IMR-90 (cell line): ENCODE data around the gene GOLGA1. TPM values are rescaled to one million over a fixed set of nuclear protein-coding genes. Genes with fewer than 3 reads are reported as not detected.
A peak's percentile ranks its signal among the peaks of the same experiment; 100 is the strongest.

Experiments
- ATAC-seq: fragments of 200-7000 bp; cut with Tn5 transposase; 2 replicates; pipeline ENCODE4 v1.9.1; 2020; ENCODE audit warnings: low read depth, mild to moderate bottlenecking, moderate library complexity
- BruUV-seq: library from RNA; stranded (reverse); fragments of 400-500 nt; replicated peaks from 2 replicates; lab custom pipeline; 2021; lab: Mats Ljungman, UMichigan
- CTCF ChIA-PET: fragments of 300-600 bp; formaldehyde crosslinking; extraction: SDS; loops from one replicate; lab custom pipeline; 2021; ENCODE audit warnings: antibody characterized with exemption; lab: Yijun Ruan, JAX
- POLR2A ChIA-PET: fragments of 300-600 bp; sonication (Branson Sonifier 250); formaldehyde crosslinking; loops from one replicate; lab custom pipeline; 2022; ENCODE audit warnings: antibody characterized with exemption; ENCODE audit not compliant: unreplicated experiment; lab: Charles Lee
- DNase-seq: peaks from one replicate; pipeline ENCODE4 v3.0.0; 2013
- H2AFZ ChIP-seq: replicated peaks from 2 replicates; pipeline ENCODE3; 2013; ENCODE audit warnings: low read length, mild to moderate bottlenecking; ENCODE audit not compliant: poor library complexity
- H2AK5ac ChIP-seq: 2 replicates; pipeline ENCODE4 v1.6.1; 2013; ENCODE audit warnings: low read depth, low read length, inconsistent platforms
- H2AK9ac ChIP-seq: replicated peaks from 2 replicates; pipeline ENCODE3; 2013; ENCODE audit warnings: mild to moderate bottlenecking, low read depth, low read length, moderate library complexity; ENCODE audit not compliant: poor library complexity
- H2BK120ac ChIP-seq: 2 replicates; pipeline ENCODE4 v1.6.1; 2013; ENCODE audit warnings: low read depth, low read length, inconsistent platforms
- H2BK15ac ChIP-seq: 3 replicates; pipeline ENCODE4 v1.6.1; 2013; ENCODE audit warnings: low read depth, low read length, inconsistent platforms
- H2BK20ac ChIP-seq: 2 replicates; pipeline ENCODE4 v1.6.1; 2013; ENCODE audit warnings: low read depth, mild to moderate bottlenecking, inconsistent platforms, low read length, moderate library complexity
- H2BK5ac ChIP-seq: 2 replicates; pipeline ENCODE4 v1.6.1; 2013; ENCODE audit warnings: mild to moderate bottlenecking, low read depth, low read length, inconsistent platforms; ENCODE audit not compliant: poor library complexity, severe bottlenecking
- H3K14ac ChIP-seq: replicated peaks from 2 replicates; pipeline ENCODE4 v1.6.1; 2013; ENCODE audit warnings: low read depth, low read length, inconsistent platforms
- H3K18ac ChIP-seq: 2 replicates; pipeline ENCODE4 v1.6.1; 2013; ENCODE audit warnings: low read depth, low read length, control low read depth
- H3K23ac ChIP-seq: 2 replicates; pipeline ENCODE4 v1.6.1; 2013; ENCODE audit warnings: low read depth, low read length, inconsistent platforms
- H3K27ac ChIP-seq: 2 replicates; pipeline ENCODE4 v1.5.1; 2013; ENCODE audit warnings: mild to moderate bottlenecking, control low read depth, low read length; ENCODE audit not compliant: insufficient read depth
- H3K27me3 ChIP-seq: 2 replicates; pipeline ENCODE4 v1.6.1; 2013; ENCODE audit warnings: low read length; ENCODE audit not compliant: control insufficient read depth, insufficient read depth
- H3K36me3 ChIP-seq: 2 replicates; pipeline ENCODE4 v1.6.1; 2013; ENCODE audit warnings: low read length, mixed read lengths; ENCODE audit not compliant: control insufficient read depth, insufficient read depth
- H3K4ac ChIP-seq: 2 replicates; pipeline ENCODE4 v1.6.1; 2013; ENCODE audit warnings: low read depth, low read length, inconsistent platforms
- H3K4me1 ChIP-seq: 2 replicates; pipeline ENCODE4 v1.6.1; 2013; ENCODE audit warnings: low read length, mixed read lengths; ENCODE audit not compliant: control insufficient read depth, insufficient read depth
- H3K4me2 ChIP-seq: 2 replicates; pipeline ENCODE4 v1.6.1; 2013; ENCODE audit warnings: low read depth, mild to moderate bottlenecking, control low read depth, low read length, moderate library complexity
- H3K4me3 ChIP-seq: 2 replicates; pipeline ENCODE4 v1.5.1; 2013; ENCODE audit warnings: low read depth, mild to moderate bottlenecking, control low read depth, low read length, moderate library complexity; ENCODE audit not compliant: insufficient read depth
- H3K56ac ChIP-seq: 2 replicates; pipeline ENCODE4 v1.6.1; 2013; ENCODE audit warnings: low read length, inconsistent platforms; ENCODE audit not compliant: insufficient read depth; ENCODE audit errors: extremely low read depth
- H3K79me1 ChIP-seq, 2 experiments: 2 replicates each; pipeline ENCODE4 v1.6.1; 2013; ENCODE audit warnings: low read length in 2 of 2, inconsistent platforms in 1 of 2, low read depth in 1 of 2
- H3K9ac ChIP-seq: 2 replicates; pipeline ENCODE4 v1.6.1; 2013; ENCODE audit warnings: low read depth, low read length, control low read depth
- H3K9me1 ChIP-seq: 2 replicates; pipeline ENCODE4 v1.6.1; 2013; ENCODE audit warnings: low read length, inconsistent platforms; ENCODE audit not compliant: insufficient read depth
- H3K9me3 ChIP-seq: 2 replicates; pipeline ENCODE4 v1.6.1; 2013; ENCODE audit warnings: low read length; ENCODE audit not compliant: control insufficient read depth, insufficient read depth
- H4K20me1 ChIP-seq: 2 replicates; pipeline ENCODE4 v1.6.1; 2013; ENCODE audit warnings: low read length, inconsistent platforms; ENCODE audit not compliant: insufficient read depth
- H4K5ac ChIP-seq: 2 replicates; pipeline ENCODE4 v1.6.1; 2013; ENCODE audit warnings: mild to moderate bottlenecking, low read depth, low read length, control low read depth
- H4K8ac ChIP-seq, 2 experiments: 2 replicates each; pipeline ENCODE4 v1.6.1; 2013; ENCODE audit warnings: low read depth in 2 of 2, low read length in 2 of 2, control low read depth in 1 of 2, inconsistent platforms in 1 of 2
- H4K91ac ChIP-seq: 2 replicates; pipeline ENCODE4 v1.6.1; 2013; ENCODE audit warnings: low read depth, low read length, inconsistent platforms; ENCODE audit not compliant: insufficient read depth
- BHLHE40 ChIP-seq: fragments of 150-350 bp; IDR thresholded peaks from 2 replicates; pipeline ENCODE4 v1.6.1; 2016; ENCODE audit warnings: mild to moderate bottlenecking, low read depth, low read length
- CEBPB ChIP-seq: IDR thresholded peaks from 2 replicates; pipeline ENCODE4 v1.6.1; 2012; ENCODE audit warnings: low read depth, low read length, improper control_type of control experiment
- CHD1 ChIP-seq: IDR thresholded peaks from 2 replicates; pipeline ENCODE4 v1.6.1; 2012; ENCODE audit warnings: low read depth, low read length, improper control_type of control experiment
- MAFK ChIP-seq: IDR thresholded peaks from 2 replicates; pipeline ENCODE4 v1.6.1; 2012; ENCODE audit warnings: low read depth, low read length, improper control_type of control experiment
- MAZ ChIP-seq: IDR thresholded peaks from 2 replicates; pipeline ENCODE4 v1.6.1; 2012; ENCODE audit warnings: low read depth, mild to moderate bottlenecking, low read length, improper control_type of control experiment, moderate library complexity, borderline replicate concordance
- MXI1 ChIP-seq: IDR thresholded peaks from 2 replicates; pipeline ENCODE4 v1.6.1; 2012; ENCODE audit warnings: low read depth, mild to moderate bottlenecking, low read length, moderate library complexity, borderline replicate concordance
- NFE2L2 ChIP-seq: fragments of 150-350 bp; IDR thresholded peaks from 2 replicates; pipeline ENCODE4 v1.6.1; 2016; ENCODE audit warnings: low read depth, mild to moderate bottlenecking, low read length
- POLR2A ChIP-seq: IDR thresholded peaks from 2 replicates; pipeline ENCODE4 v1.6.1; 2012; ENCODE audit warnings: mild to moderate bottlenecking, low read depth, low read length
- RCOR1 ChIP-seq: IDR thresholded peaks from 2 replicates; pipeline ENCODE4 v1.6.1; 2012; ENCODE audit warnings: mild to moderate bottlenecking, low read length, improper control_type of control experiment; ENCODE audit not compliant: insufficient replicate concordance
- RFX5 ChIP-seq: IDR thresholded peaks from 2 replicates; pipeline ENCODE4 v1.8.0; 2012; ENCODE audit warnings: low read depth, mild to moderate bottlenecking, low read length, moderate library complexity
- SMC3 ChIP-seq: fragments of 150-350 bp; IDR thresholded peaks from 2 replicates; pipeline ENCODE4 v1.6.1; 2016; ENCODE audit warnings: low read depth, mild to moderate bottlenecking, antibody characterized with exemption, low read length, moderate library complexity
- WGBS, 2 experiments: methylation state at CpG; one replicate each; pipeline versions ENCODE4 v1.1.5 to v1.1.7; 2013; ENCODE audit warnings: missing lambda C conversion rate in 2 of 2; ENCODE audit not compliant: insufficient read length in 1 of 2; ENCODE audit errors: extremely low coverage in 2 of 2; 5-methylcytosine and 5-hydroxymethylcytosine counted together
- dilution Hi-C: fragments of 300-500 bp; cut with HindIII; formaldehyde crosslinking; loops from one replicate; pipeline ENCODE4 v1.14.3; 2018; ENCODE audit warnings: low sequenced_read_pairs; ENCODE audit not compliant: unreplicated experiment
- in situ Hi-C: fragments of 300-500 bp; cut with MboI; formaldehyde crosslinking; loops from 3 replicates; pipeline ENCODE4 v1.14.3; 2019; ENCODE audit warnings: low sequenced_read_pairs, inconsistent platforms, mixed read lengths
- intact Hi-C: fragments of 100-400 bp; cut with micrococcal nuclease; formaldehyde crosslinking; loops from 2 replicates; pipeline ENCODE4 v1.10.0; 2022
- polyA plus RNA-seq, 3 experiments: library from polyadenylated mRNA; depleted of rRNA; stranded (reverse); fragments of >200 nt; gene quantifications; 2 replicates each; pipeline ENCODE4 v1.2.3, GENCODE V29; 2012; ENCODE audit warnings: low replicate concordance in 1 of 3
- total RNA-seq: library from RNA; depleted of rRNA; stranded (reverse); fragments of >200 nt; gene quantifications from 2 replicates; pipeline ENCODE4 v1.2.3, GENCODE V29; 2012
- TF ChIP-seq, protein P1 (sequence below): conservative IDR thresholded peaks from 2 replicates; pipeline ENCODE4 v1.5.1; 2012; ENCODE audit warnings: mild to moderate bottlenecking, low read depth, low read length, improper control_type of control experiment
- TF ChIP-seq, protein P2 (sequence below): fragments of 150-350 bp; IDR thresholded peaks from 2 replicates; pipeline ENCODE4 v1.6.1; 2017; ENCODE audit warnings: mild to moderate bottlenecking, antibody characterized with exemption, low read length, low read depth

GOLGA1 gene
- total and polyA plus RNA-seq, 2 of the 4 experiments (the other 2 are of a cell fraction) = 10.6 to 12.7 TPM

DNA sequence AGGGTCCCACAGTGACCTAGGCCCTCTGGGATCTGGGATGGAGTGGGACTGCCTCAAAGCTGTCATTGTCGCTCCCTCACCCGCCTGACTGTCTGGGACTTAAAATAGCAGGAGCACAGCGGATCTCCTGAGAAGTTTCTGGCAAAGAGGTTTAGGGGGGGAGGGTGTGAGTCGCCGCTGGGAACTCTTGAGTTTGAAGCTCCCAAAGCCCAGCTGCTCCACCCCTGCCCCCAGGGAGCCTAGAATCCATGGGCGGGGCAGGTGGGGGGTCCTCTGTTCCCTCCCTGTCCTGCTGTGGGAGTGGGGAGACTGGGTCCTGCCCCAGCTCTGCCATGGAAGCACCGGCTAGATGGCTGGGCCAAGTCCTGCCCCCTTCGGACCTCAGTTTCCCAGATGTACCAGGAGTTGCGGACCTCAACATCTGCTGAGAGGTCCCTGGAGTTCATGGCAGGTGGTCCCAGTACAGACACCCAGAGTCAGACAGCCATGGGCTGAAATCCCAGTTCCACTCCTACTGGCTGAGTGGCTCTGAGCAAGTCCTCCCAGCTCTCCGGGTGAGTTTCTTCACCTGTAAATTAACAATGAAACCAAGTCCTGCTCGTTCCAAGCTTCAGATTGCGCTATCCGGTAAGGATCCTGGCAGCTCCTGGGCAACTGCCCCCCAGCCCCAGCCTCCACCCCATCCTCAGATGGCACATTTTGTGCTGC, 88.6 kb downstream of the GOLGA1 start:
- Histone ChIP-seq H3K4me2 (peak overlapping the region; percentile 94; the same call in 1 of the 2 replicates), H3K36me3 (peaks cover 10% of the 10 kb centered on the region), H3K18ac (no peak overlapping the region), H2AK9ac (peak overlapping the region; percentile 96), H3K27ac (no peak overlapping the region), H2AK5ac (peak overlapping the region; percentile 74; the same call in 1 of the 2 replicates), H4K91ac (0 out of 2 replicates have a peak overlapping the region, but pooled peaks have one; percentile 41), H4K20me1 (peaks cover 17% of the 10 kb centered on the region), H3K4me3 (no peak overlapping the region), H3K9me1 (no peaks in the 10 kb centered on the region), H3K27me3 (no peaks in the 10 kb centered on the region), H3K4ac (peak overlapping the region; percentile 67), H3K14ac (no peak overlapping the region), H3K9me3 (no peaks in the 10 kb centered on the region), H4K8ac (peak overlapping the region in 1 of 2 experiments; percentile 53; a peak in 1 of 4 replicates), H4K5ac (no peak overlapping the region), H2BK15ac (peak overlapping the region; percentile 40; the same call in 1 of the 3 replicates), H3K56ac (no peak overlapping the region), H3K79me1 (0 out of 4 replicates have a peak, but pooled peaks cover 0 to under 1% of the 10 kb centered on the region in 2 experiments), H3K4me1 (no peaks in the 10 kb centered on the region), H3K9ac (no peak overlapping the region), H2AFZ (peak overlapping the region; percentile 100), H2BK120ac (peak overlapping the region; percentile 63), H2BK20ac (peak overlapping the region; percentile 27; the same call in 1 of the 2 replicates), H3K23ac (no peak overlapping the region), H2BK5ac (no peak overlapping the region)
- dilution Hi-C loops (no loop called here), intact Hi-C loops (loop anchor here (2.0 to 10.0 kb wide), 3 partner anchors 39 to 237 kb away; no protein-coding TSS in a partner anchor), in situ Hi-C loops (loop anchor here (5.0 kb wide), 1 partner anchor 80 kb away; the partner anchor contains the start of gene NR6A1)
- DNase-seq = no peak
- BruUV-seq = no TSS peak
- ChIA-PET CTCF (interaction anchor here (0.5 to 5.7 kb wide), 15 partner anchors 9 to 1466 kb away, joined by 3 to 165 read pairs (median 4); partner anchors contain the start of genes ARPC5L, NR6A1, OLFML2A and RPL35), POLR2A (interaction anchor here (0.7 kb wide), 1 partner anchor 75 kb away, joined by 4 read pairs; the partner anchor contains the start of gene OLFML2A)
- no peak for ATAC-seq
- 82% methylated on average over 7 of the region's 13 CpGs; no CpG with 5 or more reads in 1 of the 2 experiments for WGBS, 2 experiments
- TF ChIP-seq CHD1 = no peak
- TF ChIP-seq, protein P1, sequence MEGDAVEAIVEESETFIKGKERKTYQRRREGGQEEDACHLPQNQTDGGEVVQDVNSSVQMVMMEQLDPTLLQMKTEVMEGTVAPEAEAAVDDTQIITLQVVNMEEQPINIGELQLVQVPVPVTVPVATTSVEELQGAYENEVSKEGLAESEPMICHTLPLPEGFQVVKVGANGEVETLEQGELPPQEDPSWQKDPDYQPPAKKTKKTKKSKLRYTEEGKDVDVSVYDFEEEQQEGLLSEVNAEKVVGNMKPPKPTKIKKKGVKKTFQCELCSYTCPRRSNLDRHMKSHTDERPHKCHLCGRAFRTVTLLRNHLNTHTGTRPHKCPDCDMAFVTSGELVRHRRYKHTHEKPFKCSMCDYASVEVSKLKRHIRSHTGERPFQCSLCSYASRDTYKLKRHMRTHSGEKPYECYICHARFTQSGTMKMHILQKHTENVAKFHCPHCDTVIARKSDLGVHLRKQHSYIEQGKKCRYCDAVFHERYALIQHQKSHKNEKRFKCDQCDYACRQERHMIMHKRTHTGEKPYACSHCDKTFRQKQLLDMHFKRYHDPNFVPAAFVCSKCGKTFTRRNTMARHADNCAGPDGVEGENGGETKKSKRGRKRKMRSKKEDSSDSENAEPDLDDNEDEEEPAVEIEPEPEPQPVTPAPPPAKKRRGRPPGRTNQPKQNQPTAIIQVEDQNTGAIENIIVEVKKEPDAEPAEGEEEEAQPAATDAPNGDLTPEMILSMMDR = no peak
- TF ChIP-seq, protein P2, sequence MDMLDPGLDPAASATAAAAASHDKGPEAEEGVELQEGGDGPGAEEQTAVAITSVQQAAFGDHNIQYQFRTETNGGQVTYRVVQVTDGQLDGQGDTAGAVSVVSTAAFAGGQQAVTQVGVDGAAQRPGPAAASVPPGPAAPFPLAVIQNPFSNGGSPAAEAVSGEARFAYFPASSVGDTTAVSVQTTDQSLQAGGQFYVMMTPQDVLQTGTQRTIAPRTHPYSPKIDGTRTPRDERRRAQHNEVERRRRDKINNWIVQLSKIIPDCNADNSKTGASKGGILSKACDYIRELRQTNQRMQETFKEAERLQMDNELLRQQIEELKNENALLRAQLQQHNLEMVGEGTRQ = no peak
- TF ChIP-seq MAZ = no peak
- no peak for TF ChIP-seq POLR2A
- no peak for TF ChIP-seq SMC3
- TF ChIP-seq NFE2L2 = no peak
- no peak for TF ChIP-seq MAFK
- TF ChIP-seq RCOR1 = no peak
- no peak for TF ChIP-seq CEBPB
- no peak for TF ChIP-seq RFX5
- TF ChIP-seq MXI1 = no peak
- TF ChIP-seq BHLHE40 = no peak
